Measurements from ENCODE around the gene USP30. TPM values are rescaled to one million over a fixed set of nuclear protein-coding genes. Genes with fewer than 3 reads are reported as not detected.

Gene USP30
- total RNA-seq, 1 experiment from 2014 or later = 12.4 TPM

GRCh38 chr12:109010259-109010658 is 42.1 kb upstream of the USP30 start:
- ChIA-PET CTCF (no interaction called here), POLR2A (ENCODE audit: low non-redundant PET) (no interaction called here)
- Histone ChIP-seq H3K4me3 (ENCODE audit: low read depth, low read length, poor library complexity, severe bottlenecking) (no peak overlapping the region), H3K9me3 (ENCODE audit: low read depth, low read length, poor library complexity, severe bottlenecking) (no peaks in the 10 kb centered on the region), H3K36me3 (ENCODE audit: insufficient read depth, low read length, poor library complexity, severe bottlenecking) (no peaks in the 10 kb centered on the region), H3K27me3 (replicated peaks; ENCODE audit: insufficient read depth, low read depth, low read length, poor library complexity) (peaks cover 27% of the 10 kb centered on the region), H3K4me1 (ENCODE audit: insufficient read depth, low read length, poor library complexity, severe bottlenecking) (no peaks in the 10 kb centered on the region), H3K27ac (ENCODE audit: low read depth, low read length, poor library complexity, severe bottlenecking) (no peak overlapping the region)
- DNase-seq (ENCODE audit: low spot score) = no peak
- no peak for TF ChIP-seq EZH2 (IDR thresholded peaks at IDR 0.05; ENCODE audit: borderline replicate concordance, low read depth, low read length, poor library complexity, severe bottlenecking)
- TF ChIP-seq CTCF (conservative IDR thresholded peaks at IDR 0.05; ENCODE audit: low read depth, low read length) = no peak
- BruUV-seq (replicated peaks) = no TSS peak
- intact Hi-C loops (cut with micrococcal nuclease; ENCODE audit: unreplicated experiment) = no loop called here

GRCh38 chr12:109014984-109015765 is 37.2 kb upstream of the USP30 start:
- DNase-seq (ENCODE audit: low spot score) = no peak
- Histone ChIP-seq H3K27ac (ENCODE audit: low read depth, low read length, poor library complexity, severe bottlenecking) (no peak overlapping the region), H3K4me1 (ENCODE audit: insufficient read depth, low read length, poor library complexity, severe bottlenecking) (no peaks in the 10 kb centered on the region), H3K27me3 (replicated peaks; ENCODE audit: insufficient read depth, low read depth, low read length, poor library complexity) (peaks cover 22% of the 10 kb centered on the region), H3K9me3 (ENCODE audit: low read depth, low read length, poor library complexity, severe bottlenecking) (no peaks in the 10 kb centered on the region), H3K4me3 (ENCODE audit: low read depth, low read length, poor library complexity, severe bottlenecking) (no peak overlapping the region), H3K36me3 (ENCODE audit: insufficient read depth, low read length, poor library complexity, severe bottlenecking) (no peaks in the 10 kb centered on the region)
- ChIA-PET POLR2A (ENCODE audit: low non-redundant PET) (no interaction called here), CTCF (interaction anchor here (0.6 kb wide), 1 partner anchor 8 kb away, joined by 4 read pairs; no protein-coding TSS in a partner anchor)
- intact Hi-C loops (cut with micrococcal nuclease; ENCODE audit: unreplicated experiment) = no loop called here
- BruUV-seq (replicated peaks) = no TSS peak
- no peak for TF ChIP-seq EZH2 (IDR thresholded peaks at IDR 0.05; ENCODE audit: borderline replicate concordance, low read depth, low read length, poor library complexity, severe bottlenecking)
- no peak for TF ChIP-seq CTCF (conservative IDR thresholded peaks at IDR 0.05; ENCODE audit: low read depth, low read length)

DNA sequence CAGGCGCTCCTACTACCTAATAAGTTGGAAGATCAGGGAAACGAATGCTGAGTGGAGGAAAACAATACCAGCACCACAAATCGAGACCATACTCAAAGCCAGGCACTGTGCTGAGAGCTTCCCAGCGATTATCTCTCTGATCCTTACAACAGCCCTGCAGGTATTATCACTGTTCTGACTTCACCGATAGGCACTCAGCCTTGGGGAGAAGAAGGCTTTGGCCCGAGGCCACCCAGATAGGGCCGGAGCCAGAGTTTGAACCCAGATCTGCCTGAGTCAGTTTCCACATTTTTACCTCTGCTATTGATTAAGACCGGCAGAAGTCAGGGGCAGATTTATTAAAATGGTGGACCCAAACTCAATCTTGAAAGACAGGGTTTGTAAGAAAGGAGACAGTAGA is 36.4 kb upstream of the USP30 start:
- CTCF ChIA-PET = no interaction called here
- no peak for DNase-seq (ENCODE audit: low spot score)

More for the DNA sequence above, 36.4 kb upstream of the USP30 start:
- Histone ChIP-seq H3K36me3 (ENCODE audit: insufficient read depth, low read length, poor library complexity, severe bottlenecking) (no peaks in the 10 kb centered on the region), H3K9me3 (ENCODE audit: low read depth, low read length, poor library complexity, severe bottlenecking) (no peaks in the 10 kb centered on the region), H3K27me3 (replicated peaks; ENCODE audit: insufficient read depth, low read depth, low read length, poor library complexity) (peaks cover 22% of the 10 kb centered on the region), H3K4me1 (ENCODE audit: insufficient read depth, low read length, poor library complexity, severe bottlenecking) (no peaks in the 10 kb centered on the region), H3K27ac (ENCODE audit: low read depth, low read length, poor library complexity, severe bottlenecking) (no peak overlapping the region), H3K4me3 (ENCODE audit: low read depth, low read length, poor library complexity, severe bottlenecking) (no peak overlapping the region)
- BruUV-seq (replicated peaks) = no TSS peak
- intact Hi-C loops (cut with micrococcal nuclease; ENCODE audit: unreplicated experiment) = no loop called here
- POLR2A ChIA-PET (ENCODE audit: low non-redundant PET) = no interaction called here
- TF ChIP-seq CTCF (conservative IDR thresholded peaks at IDR 0.05; ENCODE audit: low read depth, low read length) (no peak), EZH2 (IDR thresholded peaks at IDR 0.05; ENCODE audit: borderline replicate concordance, low read depth, low read length, poor library complexity, severe bottlenecking) (no peak)

Measured in A673 (cell line).